MM.1S (cell line): ENCODE results near the gene KLK14.

Experiments used
- DNase-seq: peaks from one replicate; pipeline ENCODE4 v3.0.0-alpha.2; 2015
- H2AFZ ChIP-seq: fragments of 300-600 bp; sonication (generic); 2 replicates; pipeline ENCODE4 v1.6.0; 2016; ENCODE audit warnings: antibody characterized with exemption, low read length
- H3F3A ChIP-seq: fragments of 300-600 bp; sonication (generic); 2 replicates; pipeline ENCODE4 v1.6.1; 2016; ENCODE audit warnings: mild to moderate bottlenecking, antibody characterized with exemption, low read length, moderate library complexity, mixed read lengths; ENCODE audit not compliant: insufficient read depth
- H3K27ac ChIP-seq: fragments of 300-600 bp; sonication (generic); 2 replicates; pipeline ENCODE4 v1.5.1; 2016; ENCODE audit warnings: mild to moderate bottlenecking, low read length
- H3K27me3 ChIP-seq: fragments of 300-600 bp; sonication (generic); replicated peaks from 2 replicates; pipeline ENCODE4 v1.6.0; 2016; ENCODE audit warnings: low read length; ENCODE audit not compliant: insufficient read depth
- H3K36me3 ChIP-seq: fragments of 300-600 bp; sonication (generic); replicated peaks from 2 replicates; pipeline ENCODE4 v1.6.1; 2016; ENCODE audit warnings: mild to moderate bottlenecking, low read length, mixed read lengths; ENCODE audit not compliant: insufficient read depth
- H3K4me1 ChIP-seq: fragments of 300-600 bp; sonication (generic); 2 replicates; pipeline ENCODE4 v1.6.1; 2016; ENCODE audit warnings: low read length, mixed read lengths
- H3K4me2 ChIP-seq: fragments of 300-600 bp; sonication (generic); 2 replicates; pipeline ENCODE4 v1.6.0; 2016; ENCODE audit warnings: low read depth, low read length
- H3K4me3 ChIP-seq: fragments of 300-600 bp; sonication (generic); 2 replicates; pipeline ENCODE4 v1.5.1; 2016; ENCODE audit warnings: low read length, mixed read lengths
- H3K79me2 ChIP-seq: fragments of 300-600 bp; sonication (generic); 2 replicates; pipeline ENCODE4 v1.6.1; 2016; ENCODE audit warnings: mixed run types, low read length, mixed read lengths
- H3K9ac ChIP-seq: fragments of 300-600 bp; sonication (generic); 2 replicates; pipeline ENCODE4 v1.6.1; 2016; ENCODE audit warnings: low read length, mixed read lengths
- H3K9me2 ChIP-seq: fragments of 300-600 bp; sonication (generic); replicated peaks from 2 replicates; pipeline ENCODE4 v1.6.1; 2016; ENCODE audit warnings: mild to moderate bottlenecking, low read length, mixed read lengths; ENCODE audit not compliant: insufficient read depth
- H3K9me3 ChIP-seq: fragments of 300-600 bp; sonication (generic); replicated peaks from 2 replicates; pipeline ENCODE4 v1.6.1; 2016; ENCODE audit warnings: mild to moderate bottlenecking, low read length, mixed read lengths; ENCODE audit not compliant: insufficient read depth
- H4K20me1 ChIP-seq: fragments of 300-600 bp; sonication (generic); 2 replicates; pipeline ENCODE4 v1.6.1; 2016; ENCODE audit warnings: mild to moderate bottlenecking, low read length, moderate library complexity, mixed read lengths; ENCODE audit not compliant: insufficient read depth
- CTCF ChIP-seq: fragments of 300-600 bp; sonication (generic); IDR thresholded peaks from 2 replicates; pipeline ENCODE4 v1.5.1; 2016; ENCODE audit warnings: antibody characterized with exemption, low read length, mixed read lengths
- EZH2 ChIP-seq: fragments of 300-600 bp; sonication (generic); optimal IDR thresholded peaks from 2 replicates; pipeline ENCODE3; 2017; ENCODE audit warnings: low read depth, mild to moderate bottlenecking, antibody characterized with exemption, low read length, mixed read lengths
- EZH2phosphoT487 ChIP-seq: fragments of 300-600 bp; sonication (generic); IDR thresholded peaks from 2 replicates; pipeline ENCODE4 v1.6.1; 2018; ENCODE audit warnings: antibody characterized with exemption, low read length

Gene KLK14

GRCh38 chr19:51040151-51040550 is 42.5 kb downstream of the KLK14 start:
- no peak for DNase-seq
- no peaks in the 10 kb centered on the region for H3K36me3 ChIP-seq
- no peaks in the 10 kb centered on the region for H3K9me2 ChIP-seq
- no peak overlapping the region for H3K27ac ChIP-seq
- H3K4me3 ChIP-seq: no peak overlapping the region
- no peak overlapping the region for H3K4me2 ChIP-seq
- no peaks in the 10 kb centered on the region for H3K4me1 ChIP-seq
- peaks cover 5% of the 10 kb centered on the region; the same call in 1 of the 2 replicates for H3K27me3 ChIP-seq
- no peak overlapping the region for H2AFZ ChIP-seq
- no peaks in the 10 kb centered on the region for H3F3A ChIP-seq
- H3K9me3 ChIP-seq: no peaks in the 10 kb centered on the region
- TF ChIP-seq EZH2 (no peak), EZH2phosphoT487 (no peak), CTCF (no peak)
- H3K79me2 ChIP-seq: no peaks in the 10 kb centered on the region
- H3K9ac ChIP-seq: no peak overlapping the region
- H4K20me1 ChIP-seq: no peaks in the 10 kb centered on the region

GRCh38 chr19:51036519-51036918 is 46.2 kb downstream of the KLK14 start:
- Histone ChIP-seq H3K36me3 (no peaks in the 10 kb centered on the region), H3K79me2 (no peaks in the 10 kb centered on the region), H3K27ac (no peak overlapping the region), H2AFZ (no peak overlapping the region), H3K4me2 (no peak overlapping the region), H3K27me3 (no peaks in the 10 kb centered on the region; the same call in 1 of the 2 replicates), H3F3A (no peaks in the 10 kb centered on the region), H3K9ac (no peak overlapping the region), H3K4me1 (no peaks in the 10 kb centered on the region), H4K20me1 (no peaks in the 10 kb centered on the region), H3K9me2 (no peaks in the 10 kb centered on the region), H3K4me3 (no peak overlapping the region), H3K9me3 (no peaks in the 10 kb centered on the region)
- TF ChIP-seq CTCF: no peak
- TF ChIP-seq EZH2phosphoT487: no peak
- no peak for TF ChIP-seq EZH2
- no peak for DNase-seq

GRCh38 chr19:51034704-51035103 is 48.0 kb downstream of the KLK14 start, which contains the start of gene KLK12:
KLK12 (minus strand) TSS chr19:51035002; CDS start chr19:51034621, 381 bp downstream.
- H4K20me1 ChIP-seq: no peaks in the 10 kb centered on the region
- H3K36me3 ChIP-seq: no peaks in the 10 kb centered on the region
- no peak within 1 kb of the TSS for H3K4me3 ChIP-seq
- H2AFZ ChIP-seq: no peak within 1 kb of the TSS
- no peak within 1 kb of the TSS for H3K9ac ChIP-seq
- no peak within 1 kb of the TSS for H3K27ac ChIP-seq
- no peaks in the 10 kb centered on the region for H3K4me1 ChIP-seq
- H3K27me3 ChIP-seq: peaks cover 5% of the 10 kb centered on the region
- H3K4me2 ChIP-seq: no peak within 1 kb of the TSS
- no peaks in the 10 kb centered on the region for H3K9me3 ChIP-seq
- TF ChIP-seq EZH2 (no peak), EZH2phosphoT487 (no peak), CTCF (no peak)
- no peaks in the 10 kb centered on the region for H3K79me2 ChIP-seq
- H3F3A ChIP-seq: no peaks in the 10 kb centered on the region
- no peaks in the 10 kb centered on the region for H3K9me2 ChIP-seq
- no peak for DNase-seq
